Renal cortex interstitium (tissue), 15 donors: ENCODE measurements around the gene GOLIM4. TPM values are rescaled to one million over a fixed set of nuclear protein-coding genes. Genes with fewer than 3 reads are reported as not detected.
"Not testable (repeated sequence)": the region's sequence is repeated elsewhere in the genome, so short reads cannot be mapped to it uniquely, and the experiment has no call there.

ENCODE experiments used
- DNase-seq, 11 donors: peaks; one replicate each; pipeline ENCODE4 v3.0.0-alpha.2; 2013; ENCODE audit warnings: low read depth in 9 of 11, low spot score in 4 of 11; ENCODE audit errors: extremely low read depth in 1 of 11
- long read RNA-seq, 16 experiments: transcript quantifications; one replicate each; lab custom pipeline, GENCODE V29; 2026
- polyA plus RNA-seq, 3 donors: library from polyadenylated mRNA; unstranded; fragments of 120-200 nt; gene quantifications; one replicate each; pipeline ENCODE4 v1.2.1, GENCODE V29; 2013; ENCODE audit not compliant: insufficient read length in 3 of 3

The GOLIM4 gene
- 100 to 1,000 TPM in 2 of 3 donors, 10 to 100 TPM in 1; 90.8 to 110 (median 106) TPM for polyA plus RNA-seq
- long read RNA-seq, donor 1, full-length matches to known transcripts = 1 of 1 reads
- long read RNA-seq, donor 1, partial matches to known transcripts = 0 of 1 reads
- long read RNA-seq, donor 1, other reads (novel, unspliced or antisense) = 0 of 1 reads
- long read RNA-seq, donor 2, full-length matches to known transcripts = 3 of 11 reads
- long read RNA-seq, donor 2, partial matches to known transcripts = 8 of 11 reads
- long read RNA-seq, donor 2, other reads (novel, unspliced or antisense) = 0 of 11 reads
- long read RNA-seq, donor 3, full-length matches to known transcripts = 3 of 296 reads
- long read RNA-seq, donor 3, partial matches to known transcripts = 293 of 296 reads
- long read RNA-seq, donor 3, other reads (novel, unspliced or antisense) = 0 of 296 reads
- long read RNA-seq, donor 4, full-length matches to known transcripts = 3 of 8 reads
- long read RNA-seq, donor 4, partial matches to known transcripts = 5 of 8 reads
- long read RNA-seq, donor 4, other reads (novel, unspliced or antisense) = 0 of 8 reads
- long read RNA-seq, donor 5 = 0 reads
- long read RNA-seq, donor 6, full-length matches to known transcripts = 2 of 14 reads
- long read RNA-seq, donor 6, partial matches to known transcripts = 12 of 14 reads
- long read RNA-seq, donor 6, other reads (novel, unspliced or antisense) = 0 of 14 reads
- long read RNA-seq, donor 7, full-length matches to known transcripts = 2 of 10 reads
- long read RNA-seq, donor 7, partial matches to known transcripts = 8 of 10 reads
- long read RNA-seq, donor 7, other reads (novel, unspliced or antisense) = 0 of 10 reads
- long read RNA-seq, donor 8, full-length matches to known transcripts = 5 of 16 reads
- long read RNA-seq, donor 8, partial matches to known transcripts = 11 of 16 reads
- long read RNA-seq, donor 8, other reads (novel, unspliced or antisense) = 0 of 16 reads
- long read RNA-seq, donor 9, full-length matches to known transcripts = 3 of 9 reads
- long read RNA-seq, donor 9, partial matches to known transcripts = 6 of 9 reads
- long read RNA-seq, donor 9, other reads (novel, unspliced or antisense) = 0 of 9 reads
- long read RNA-seq, donor 10, full-length matches to known transcripts = 4 of 303 reads
- long read RNA-seq, donor 10, partial matches to known transcripts = 299 of 303 reads
- long read RNA-seq, donor 10, other reads (novel, unspliced or antisense) = 0 of 303 reads
- long read RNA-seq, donor 11, full-length matches to known transcripts = 3 of 9 reads
- long read RNA-seq, donor 11, partial matches to known transcripts = 6 of 9 reads
- long read RNA-seq, donor 11, other reads (novel, unspliced or antisense) = 0 of 9 reads
- long read RNA-seq, donor 12, full-length matches to known transcripts = 2 of 8 reads
- long read RNA-seq, donor 12, partial matches to known transcripts = 6 of 8 reads
- long read RNA-seq, donor 12, other reads (novel, unspliced or antisense) = 0 of 8 reads
- long read RNA-seq, donor 13, full-length matches to known transcripts = 2 of 19 reads
- long read RNA-seq, donor 13, partial matches to known transcripts = 17 of 19 reads
- long read RNA-seq, donor 13, other reads (novel, unspliced or antisense) = 0 of 19 reads
- long read RNA-seq, donor 14, full-length matches to known transcripts = 5 of 5 reads
- long read RNA-seq, donor 14, partial matches to known transcripts = 0 of 5 reads
- long read RNA-seq, donor 14, other reads (novel, unspliced or antisense) = 0 of 5 reads
- long read RNA-seq, donor 15, full-length matches to known transcripts = 3 of 3 reads
- long read RNA-seq, donor 15, partial matches to known transcripts = 0 of 3 reads
- long read RNA-seq, donor 15, other reads (novel, unspliced or antisense) = 0 of 3 reads
- long read RNA-seq, donor 16, full-length matches to known transcripts = 4 of 46 reads
- long read RNA-seq, donor 16, partial matches to known transcripts = 37 of 46 reads
- long read RNA-seq, donor 16, other reads (novel, unspliced or antisense) = 5 of 46 reads

GRCh38 chr3:168095611-168096209 is at the start of gene GOLIM4:
GOLIM4 (minus strand) TSS chr3:168095924; CDS start chr3:168095285, 639 bp downstream.
- DNase-seq = peak; percentile 86 to 95 (median 93)

GRCh38 chr3:168141405-168141998 is 45.8 kb upstream of the GOLIM4 start:
- DNase-seq = no peak

GRCh38 chr3:168139947-168140346 is 44.2 kb upstream of the GOLIM4 start:
- no peak for DNase-seq

- DNase-seq = no peak
These were observed 42.7 kb upstream of the GOLIM4 start for GRCh38 chr3:168138421-168138820.

GRCh38 chr3:168134931-168135330 is 39.2 kb upstream of the GOLIM4 start:
- DNase-seq = no peak

GRCh38 chr3:168130250-168130649 is 34.5 kb upstream of the GOLIM4 start:
- DNase-seq = not testable (repeated sequence)

GRCh38 chr3:168128463-168128862 is 32.7 kb upstream of the GOLIM4 start:
- DNase-seq = not testable (repeated sequence)

- DNase-seq = no peak
These were observed 31.7 kb upstream of the GOLIM4 start for GRCh38 chr3:168127466-168127865.

- DNase-seq = no peak
These were observed 29.1 kb upstream of the GOLIM4 start for GRCh38 chr3:168124791-168125190.

- DNase-seq = no peak
These were observed 28.6 kb upstream of the GOLIM4 start for GRCh38 chr3:168124291-168124690.

GRCh38 chr3:168123201-168124176 is 27.8 kb upstream of the GOLIM4 start:
- no peak for DNase-seq

GRCh38 chr3:168121184-168122017 is 25.7 kb upstream of the GOLIM4 start:
- DNase-seq = no peak

GRCh38 chr3:168117853-168118313 is 22.2 kb upstream of the GOLIM4 start:
- no peak for DNase-seq

- DNase-seq = no peak
These were observed 21.3 kb upstream of the GOLIM4 start for GRCh38 chr3:168117059-168117458.

GRCh38 chr3:168116279-168116678 is 20.6 kb upstream of the GOLIM4 start:
- DNase-seq = no peak
